D721Med (cell line): Measurements from ENCODE around the gene OPCML.

Experiments used
- DNase-seq: peaks from one replicate; pipeline ENCODE4 v3.0.0; 2011; ENCODE audit warnings: low spot score; ENCODE audit not compliant: insufficient read length
- FAIRE-seq: peaks from 2 replicates; lab custom pipeline; 2011; peaks lifted over from hg19 to GRCh38; lab: Jason Lieb, UNC
- TF ChIP-seq, protein P1 (sequence below): IDR thresholded peaks from 2 replicates; pipeline ENCODE4 v1.5.1; 2012; ENCODE audit warnings: mild to moderate bottlenecking, control low read depth; ENCODE audit not compliant: insufficient read depth; ENCODE audit errors: missing control alignments

The OPCML gene

DNA sequence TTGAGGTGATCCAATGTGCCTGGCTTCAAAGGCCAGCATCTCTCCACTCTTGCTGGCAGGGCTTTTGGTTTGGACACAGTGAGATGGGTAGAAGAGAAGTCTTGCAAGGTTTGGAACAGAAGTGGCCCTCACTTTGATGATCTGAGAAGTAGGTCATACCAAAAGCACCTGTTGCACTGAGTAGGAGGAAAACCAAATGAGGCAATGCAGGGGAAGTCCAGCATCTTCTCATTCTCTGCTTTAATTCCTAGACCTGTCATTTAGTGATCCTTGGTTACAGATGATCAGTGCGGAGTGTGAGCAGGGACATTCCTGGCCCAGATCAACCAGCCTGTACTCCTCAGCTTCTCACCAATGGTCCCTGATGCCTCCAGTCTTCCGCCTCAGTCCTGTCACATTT is 990.5 kb downstream of the OPCML start:
- FAIRE-seq, result no peak
- TF ChIP-seq, protein P1, sequence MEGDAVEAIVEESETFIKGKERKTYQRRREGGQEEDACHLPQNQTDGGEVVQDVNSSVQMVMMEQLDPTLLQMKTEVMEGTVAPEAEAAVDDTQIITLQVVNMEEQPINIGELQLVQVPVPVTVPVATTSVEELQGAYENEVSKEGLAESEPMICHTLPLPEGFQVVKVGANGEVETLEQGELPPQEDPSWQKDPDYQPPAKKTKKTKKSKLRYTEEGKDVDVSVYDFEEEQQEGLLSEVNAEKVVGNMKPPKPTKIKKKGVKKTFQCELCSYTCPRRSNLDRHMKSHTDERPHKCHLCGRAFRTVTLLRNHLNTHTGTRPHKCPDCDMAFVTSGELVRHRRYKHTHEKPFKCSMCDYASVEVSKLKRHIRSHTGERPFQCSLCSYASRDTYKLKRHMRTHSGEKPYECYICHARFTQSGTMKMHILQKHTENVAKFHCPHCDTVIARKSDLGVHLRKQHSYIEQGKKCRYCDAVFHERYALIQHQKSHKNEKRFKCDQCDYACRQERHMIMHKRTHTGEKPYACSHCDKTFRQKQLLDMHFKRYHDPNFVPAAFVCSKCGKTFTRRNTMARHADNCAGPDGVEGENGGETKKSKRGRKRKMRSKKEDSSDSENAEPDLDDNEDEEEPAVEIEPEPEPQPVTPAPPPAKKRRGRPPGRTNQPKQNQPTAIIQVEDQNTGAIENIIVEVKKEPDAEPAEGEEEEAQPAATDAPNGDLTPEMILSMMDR, result no peak

DNA sequence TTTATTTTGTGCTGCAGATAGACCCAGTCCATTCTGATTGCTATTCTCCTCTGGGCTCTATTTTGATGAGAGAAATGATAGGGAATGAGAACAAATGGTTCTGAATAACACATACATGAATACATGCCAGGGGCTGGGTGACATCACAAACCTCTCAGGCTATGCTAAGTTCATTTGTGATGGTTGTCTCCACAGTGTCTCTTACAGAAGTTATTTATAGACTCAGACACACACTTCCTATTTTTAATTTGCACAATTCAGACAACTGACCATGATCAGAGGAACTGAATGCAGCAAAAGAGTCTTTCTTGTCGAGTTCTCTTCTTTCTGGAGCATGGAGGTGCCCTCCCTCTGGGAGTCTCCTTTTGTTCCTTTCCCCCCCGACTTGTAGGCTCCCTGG is 991.7 kb downstream of the OPCML start:
- no peak for FAIRE-seq
- TF ChIP-seq, protein P1, result no peak
- no peak for DNase-seq

More for the DNA sequence above, 990.5 kb downstream of the OPCML start:
- no peak for DNase-seq

DNA sequence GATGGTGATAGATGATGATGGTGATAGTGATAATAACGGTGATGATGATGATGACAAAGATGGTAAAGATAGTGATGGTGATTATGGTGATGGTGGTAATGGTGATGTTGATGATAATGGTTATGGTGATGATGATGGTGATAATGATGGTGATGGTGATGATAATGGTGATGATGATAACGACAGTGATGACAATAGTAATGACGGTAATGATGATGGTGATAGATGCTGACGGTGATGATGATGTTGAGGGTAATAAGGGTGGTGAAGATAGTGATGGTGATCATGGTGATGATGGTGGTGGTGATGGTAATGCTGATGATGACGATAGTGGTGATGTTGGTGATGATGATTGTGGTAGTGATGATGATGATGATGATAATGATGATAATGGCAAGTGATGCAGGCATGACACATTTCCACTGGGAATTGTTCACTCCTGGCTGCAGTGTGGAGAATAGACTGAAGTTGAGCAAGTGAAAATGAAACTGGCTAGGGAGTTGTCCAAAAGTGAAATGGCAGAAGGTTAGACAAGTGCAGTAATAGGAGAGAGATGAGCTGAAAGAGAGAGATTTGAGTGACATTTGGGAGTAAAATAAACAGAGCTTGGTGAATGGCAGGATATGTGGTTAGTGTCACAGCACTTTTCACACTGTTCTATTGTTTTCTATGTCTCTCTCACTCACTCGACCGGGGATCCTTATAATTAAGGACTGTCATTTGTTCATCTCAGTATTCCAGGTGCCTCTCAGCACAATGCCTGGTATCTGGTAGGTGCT is 992.5 kb downstream of the OPCML start:
- FAIRE-seq (no peak), DNase-seq (no peak)
- TF ChIP-seq, protein P1, result no peak

DNA sequence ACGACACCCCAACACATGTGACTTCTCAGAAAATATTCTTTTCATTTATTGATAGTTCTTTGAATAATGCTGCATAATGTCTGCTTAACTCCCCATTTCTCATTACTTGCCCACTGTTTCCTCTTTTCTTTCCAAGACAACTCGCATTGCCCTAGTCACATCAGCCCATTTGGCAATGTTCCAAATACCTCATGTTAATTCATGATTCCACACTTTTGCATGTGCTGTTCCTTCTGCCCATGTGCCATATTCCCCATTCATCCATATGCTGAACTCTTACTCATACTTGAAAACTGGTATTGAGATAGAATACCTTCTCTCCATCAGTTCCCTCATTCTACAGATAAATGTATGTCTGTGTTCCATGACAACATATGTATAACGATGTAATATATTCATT is 993.7 kb downstream of the OPCML start:
- FAIRE-seq (no peak), DNase-seq (no peak)

DNA sequence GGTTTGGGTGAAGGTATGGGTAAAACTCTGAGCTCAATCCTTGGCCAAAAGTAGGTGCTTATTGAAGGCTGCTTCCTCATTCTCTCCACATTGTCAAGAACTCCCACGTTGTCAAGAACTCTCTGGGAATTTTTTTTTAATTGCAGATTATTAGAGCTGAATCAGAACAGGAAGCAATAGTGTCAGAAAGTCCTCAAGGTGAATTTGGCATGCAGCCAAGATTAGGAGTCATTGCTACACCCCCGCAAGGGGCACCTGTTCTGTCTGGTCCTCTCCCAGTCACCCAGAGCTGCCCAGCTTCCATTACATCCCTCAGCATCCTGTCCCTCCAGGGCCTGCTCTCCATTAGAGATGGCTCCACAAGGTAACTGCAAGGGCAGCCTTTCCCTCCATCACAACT is 996.5 kb downstream of the OPCML start:
- TF ChIP-seq, protein P1, result no peak
- DNase-seq, result no peak
- FAIRE-seq, result no peak

More for the DNA sequence above, 993.7 kb downstream of the OPCML start:
- TF ChIP-seq, protein P1, result no peak

DNA sequence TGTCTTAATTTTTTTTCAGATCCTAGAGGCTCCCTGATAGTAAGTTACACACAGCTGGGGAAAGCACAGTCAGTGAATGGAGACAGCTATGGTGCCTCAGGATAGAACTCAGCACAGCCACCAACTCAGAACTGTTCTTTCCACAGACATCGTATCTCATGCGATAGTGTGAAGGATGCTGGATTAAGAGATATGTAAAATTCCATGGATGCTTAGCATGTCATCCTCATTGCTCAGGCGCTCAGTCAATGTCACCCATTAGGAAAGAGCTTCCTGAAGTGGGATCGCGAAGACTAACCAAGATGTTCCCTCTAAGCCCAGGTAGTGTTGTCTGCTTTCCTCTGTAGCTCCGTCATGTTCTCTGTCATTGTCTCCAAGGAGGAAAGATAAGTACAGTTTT is 1000.4 kb downstream of the OPCML start:
- FAIRE-seq (no peak), DNase-seq (no peak)
- TF ChIP-seq, protein P1, result no peak

DNA sequence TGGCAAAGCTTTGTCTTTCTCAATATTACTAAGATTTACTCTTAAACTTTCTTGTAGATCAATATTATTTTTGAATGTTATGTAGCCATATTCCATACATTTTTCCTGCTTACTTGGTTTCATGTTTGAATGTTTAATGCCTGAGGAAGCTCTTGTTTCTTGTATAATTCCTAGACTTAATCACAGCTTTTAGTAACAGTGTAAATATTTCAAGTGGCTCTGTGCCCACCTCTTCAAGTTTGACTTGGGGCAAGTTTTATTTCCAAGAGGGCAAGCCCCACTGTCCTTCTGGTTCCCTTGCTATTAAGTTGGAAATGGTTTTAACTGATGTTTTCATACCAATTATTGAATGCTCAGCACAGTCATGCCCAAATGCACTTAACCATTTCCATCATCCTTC is 1004.1 kb downstream of the OPCML start:
- TF ChIP-seq, protein P1, result no peak
- DNase-seq, result no peak
- no peak for FAIRE-seq
